HCT116 (cell line): ENCODE data around the gene SLC22A15. TPM values are rescaled to one million over a fixed set of nuclear protein-coding genes. Genes with fewer than 3 reads are reported as not detected.

Experiments
- ATAC-seq: fragments of 200-7000 bp; cut with Tn5 transposase; 2 replicates; pipeline ENCODE4 v1.9.1; 2020; ENCODE audit warnings: mild to moderate bottlenecking, moderate library complexity
- BruUV-seq: library from RNA; stranded (reverse); fragments of 400-500 nt; replicated peaks from 2 replicates; lab custom pipeline; 2021; lab: Mats Ljungman, UMichigan
- CTCF ChIA-PET: fragments of 300-600 bp; sonication (Branson Sonifier 250); formaldehyde crosslinking; loops from one replicate; lab custom pipeline; 2021; ENCODE audit warnings: antibody characterized with exemption; lab: Charles Lee
- POLR2A ChIA-PET: fragments of 300-600, 350-600 bp; sonication (Branson Sonifier 250); formaldehyde crosslinking; loops from one replicate; lab custom pipeline; 2021; ENCODE audit warnings: antibody characterized with exemption; lab: Charles Lee
- RAD21 ChIA-PET, 2 experiments: fragments of 300-600 bp; sonication (Branson Sonifier 250); formaldehyde crosslinking; loops; one replicate each; lab custom pipeline; 2023; ENCODE audit warnings: low total read pairs in 2 of 2; ENCODE audit not compliant: uncharacterized antibody in 2 of 2, unreplicated experiment in 2 of 2, low non-redundant PET in 1 of 2; lab: Charles Lee
- DNase-seq: peaks from one replicate; pipeline ENCODE4 v3.0.0-alpha.2; 2010; ENCODE audit warnings: low read depth, low spot score
- H2AFZ ChIP-seq: fragments of 200-600 bp; shearing (Covaris generic), sonication (generic); 2 replicates; pipeline ENCODE4 v1.6.1; 2017; ENCODE audit warnings: low read depth, mixed run types, mixed read lengths, antibody characterized with exemption, low read length; ENCODE audit not compliant: poor library complexity, severe bottlenecking
- H3K27ac ChIP-seq: 2 replicates; pipeline ENCODE4 v1.5.1; 2012; ENCODE audit warnings: low read depth, low read length
- H3K27me3 ChIP-seq: fragments of 200-600 bp; sonication (generic); 2 replicates; pipeline ENCODE4 v1.6.1; 2016; ENCODE audit warnings: mixed run types, low read length, mixed read lengths; ENCODE audit not compliant: insufficient read depth
- H3K36me3 ChIP-seq, 2 experiments: fragments of 200-500 bp in 1 of 2; fragments of 200-600 bp in 1 of 2; sonication (Bioruptor generic) in 1 of 2; sonication (generic) in 1 of 2; 2 replicates each; pipeline versions ENCODE4 v1.5.1 to v1.6.1; 2014 to 2016; ENCODE audit warnings: low read length in 2 of 2, inconsistent platforms in 1 of 2, mixed read lengths in 1 of 2, mixed run types in 1 of 2; ENCODE audit not compliant: insufficient read depth in 2 of 2, control insufficient read depth in 1 of 2
- H3K4me1 ChIP-seq, 2 experiments: fragments of 200-600 bp in 1 of 2; sonication (generic) in 1 of 2; 2 replicates each; pipeline versions ENCODE4 v1.5.1 to v1.6.1; 2012 to 2017; ENCODE audit warnings: low read length in 2 of 2, inconsistent platforms in 1 of 2, mild to moderate bottlenecking in 1 of 2, mixed read lengths in 1 of 2, mixed run types in 1 of 2, moderate library complexity in 1 of 2; ENCODE audit not compliant: insufficient read depth in 2 of 2, control insufficient read depth in 1 of 2
- H3K4me2 ChIP-seq: fragments of 200-600 bp; sonication (generic); 2 replicates; pipeline ENCODE4 v1.6.1; 2017; ENCODE audit warnings: mixed run types, low read length, mixed read lengths
- H3K4me3 ChIP-seq, 2 experiments: fragments of 200-600 bp in 1 of 2; sonication (generic) in 1 of 2; replicated peaks in 1 of 2; 2 replicates each; pipeline ENCODE4 v1.5.1; 2011 to 2016; ENCODE audit warnings: low read length in 2 of 2, control low read depth in 1 of 2, low read depth in 1 of 2, mild to moderate bottlenecking in 1 of 2, mixed read lengths in 1 of 2, mixed run types in 1 of 2
- H3K79me2 ChIP-seq: fragments of 200-600 bp; sonication (generic); 2 replicates; pipeline ENCODE4 v1.6.1; 2017; ENCODE audit warnings: mild to moderate bottlenecking, mixed run types, low read length, moderate library complexity, mixed read lengths; ENCODE audit not compliant: insufficient read depth
- H3K9ac ChIP-seq: fragments of 200-600 bp; sonication (generic); 2 replicates; pipeline ENCODE4 v1.6.1; 2016; ENCODE audit warnings: low read length, mixed read lengths
- H3K9me2 ChIP-seq: fragments of 200-600 bp; sonication (generic), shearing (Covaris generic); 2 replicates; pipeline ENCODE4 v1.6.1; 2017; ENCODE audit warnings: mixed run types, mild to moderate bottlenecking, moderate library complexity; ENCODE audit not compliant: insufficient read depth
- H3K9me3 ChIP-seq, 2 experiments: fragments of 200-500 bp in 1 of 2; fragments of 200-600 bp in 1 of 2; sonication (Bioruptor generic) in 1 of 2; sonication (generic) in 1 of 2; 2 replicates each; pipeline ENCODE4 v1.6.1; 2014 to 2017; ENCODE audit warnings: low read length in 2 of 2, mixed read lengths in 2 of 2, inconsistent platforms in 1 of 2, low read depth in 1 of 2, mild to moderate bottlenecking in 1 of 2, mixed run types in 1 of 2, moderate library complexity in 1 of 2; ENCODE audit not compliant: control insufficient read depth in 1 of 2, insufficient read depth in 1 of 2
- H4K20me1 ChIP-seq: fragments of 200-600 bp; sonication (generic), shearing (Covaris generic); 2 replicates; pipeline ENCODE4 v1.6.1; 2017; ENCODE audit warnings: mixed run types, mild to moderate bottlenecking, moderate library complexity; ENCODE audit not compliant: insufficient read depth
- CEBPB ChIP-seq: IDR thresholded peaks from 2 replicates; pipeline ENCODE4 v1.6.1; 2012; ENCODE audit warnings: low read depth
- ELF1 ChIP-seq: IDR thresholded peaks from 2 replicates; pipeline ENCODE4 v1.6.1; 2012; ENCODE audit warnings: low read depth, borderline replicate concordance
- MAX ChIP-seq: IDR thresholded peaks from 2 replicates; pipeline ENCODE4 v1.6.1; 2012
- POLR2A ChIP-seq: IDR thresholded peaks from 2 replicates; pipeline ENCODE4 v1.7.0; 2011; ENCODE audit warnings: borderline replicate concordance; ENCODE audit not compliant: insufficient read depth, insufficient read length; ENCODE audit errors: extremely low read depth
- REST ChIP-seq: IDR thresholded peaks from 2 replicates; pipeline ENCODE4 v1.6.1; 2012; ENCODE audit warnings: low read depth
- SP1 ChIP-seq: IDR thresholded peaks from 2 replicates; pipeline ENCODE4 v1.6.1; 2012; ENCODE audit warnings: low read depth
- SRF ChIP-seq: IDR thresholded peaks from 2 replicates; pipeline ENCODE4 v1.6.1; 2012; ENCODE audit warnings: low read depth
- TCF7L2 ChIP-seq: IDR thresholded peaks from 2 replicates; pipeline ENCODE4 v1.7.0; 2011; ENCODE audit warnings: borderline replicate concordance, inconsistent platforms; ENCODE audit not compliant: insufficient read depth, insufficient read length; ENCODE audit errors: extremely low read depth
- ZFX ChIP-seq: fragments of 450-650 bp; IDR thresholded peaks from 2 replicates; pipeline ENCODE4 v1.6.1; 2017
- ZNF274 ChIP-seq: fragments of 200-500 bp; sonication (Bioruptor generic); IDR thresholded peaks from 2 replicates; pipeline ENCODE4 v1.6.1; 2014; ENCODE audit warnings: mild to moderate bottlenecking, low read depth, low read length, inconsistent platforms
- intact Hi-C: fragments of 100-400 bp; cut with micrococcal nuclease; formaldehyde crosslinking; loops from 2 replicates; pipeline ENCODE4 v1.10.0; 2022
- total RNA-seq: library from RNA; stranded (reverse); gene quantifications from one replicate; pipeline ENCODE4 v1.2.1, GENCODE V29; 2021; ENCODE audit not compliant: unreplicated experiment

SLC22A15 gene
- total RNA-seq, 1 experiment from 2014 or later = 3.1 TPM

DNA sequence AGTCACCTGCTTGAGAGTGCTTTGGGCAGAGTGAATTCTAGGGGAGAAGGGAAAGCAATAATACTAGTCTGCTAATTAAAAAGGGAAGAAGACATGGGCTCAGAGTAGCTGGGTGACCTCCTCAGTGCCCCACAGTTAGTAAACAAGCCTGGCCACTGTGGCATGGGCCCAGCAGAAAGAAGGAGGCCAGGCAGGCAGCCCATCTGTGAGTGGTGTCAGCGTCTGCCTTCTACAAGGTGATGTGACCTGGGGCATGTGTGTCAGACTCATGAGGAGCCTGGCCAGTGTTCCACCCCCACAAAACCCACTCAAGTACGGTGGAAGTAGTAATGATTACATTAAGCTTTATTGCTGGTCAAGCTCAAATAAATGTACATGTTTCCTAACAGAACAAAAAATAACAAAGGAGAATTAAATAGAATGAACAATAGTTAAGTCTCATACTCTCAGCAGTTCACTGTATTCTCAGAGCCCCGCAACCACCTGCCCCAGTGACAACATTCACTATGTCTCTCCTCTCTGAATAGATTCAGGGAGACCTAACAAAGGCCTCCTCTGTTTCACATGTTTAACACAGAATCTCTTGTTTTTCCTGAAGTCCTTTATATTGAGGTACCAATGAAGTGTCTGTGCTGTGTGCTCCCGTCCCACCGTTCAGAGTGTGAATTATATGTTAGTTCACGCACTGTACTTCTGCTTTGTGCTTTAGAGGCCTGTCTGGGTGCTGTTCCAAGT lies 32.5 kb downstream of the SLC22A15 start (continued):
- TF ChIP-seq REST = no peak
- TF ChIP-seq SRF = no peak
- TF ChIP-seq POLR2A = no peak
- TF ChIP-seq CEBPB = no peak
- TF ChIP-seq ZNF274 = no peak
- no peak for TF ChIP-seq MAX
- TF ChIP-seq ZFX = no peak
- no peak for TF ChIP-seq ELF1
- TF ChIP-seq TCF7L2 = no peak
- TF ChIP-seq SP1 = no peak
- TF ChIP-seq, all 23 proteins: peak for 0

GRCh38 chr1:116012716-116013115 lies 36.4 kb downstream of the SLC22A15 start:
- no peak overlapping the region for H3K4me3 ChIP-seq
- ChIA-PET CTCF (no interaction called here), POLR2A (no interaction called here), RAD21 (no interaction called here)
- no peaks in the 10 kb centered on the region for H3K9me2 ChIP-seq
- no peaks in the 10 kb centered on the region for H4K20me1 ChIP-seq
- no peak overlapping the region for H3K9ac ChIP-seq
- no peaks in the 10 kb centered on the region for H3K79me2 ChIP-seq
- no peak overlapping the region for H3K27ac ChIP-seq
- H2AFZ ChIP-seq = no peak overlapping the region
- DNase-seq (no peak), ATAC-seq (no peak)
- H3K4me2 ChIP-seq = no peak overlapping the region
- no peaks in the 10 kb centered on the region for H3K36me3 ChIP-seq
- BruUV-seq = no TSS peak
- H3K9me3 ChIP-seq = no peaks in the 10 kb centered on the region
- H3K27me3 ChIP-seq = no peaks in the 10 kb centered on the region
- intact Hi-C loops = no loop called here
- no peaks in the 10 kb centered on the region for H3K4me1 ChIP-seq
- TF ChIP-seq ZNF274 = no peak
